ENCODE measurements around the gene GRK2.

GRK2 gene

DNA sequence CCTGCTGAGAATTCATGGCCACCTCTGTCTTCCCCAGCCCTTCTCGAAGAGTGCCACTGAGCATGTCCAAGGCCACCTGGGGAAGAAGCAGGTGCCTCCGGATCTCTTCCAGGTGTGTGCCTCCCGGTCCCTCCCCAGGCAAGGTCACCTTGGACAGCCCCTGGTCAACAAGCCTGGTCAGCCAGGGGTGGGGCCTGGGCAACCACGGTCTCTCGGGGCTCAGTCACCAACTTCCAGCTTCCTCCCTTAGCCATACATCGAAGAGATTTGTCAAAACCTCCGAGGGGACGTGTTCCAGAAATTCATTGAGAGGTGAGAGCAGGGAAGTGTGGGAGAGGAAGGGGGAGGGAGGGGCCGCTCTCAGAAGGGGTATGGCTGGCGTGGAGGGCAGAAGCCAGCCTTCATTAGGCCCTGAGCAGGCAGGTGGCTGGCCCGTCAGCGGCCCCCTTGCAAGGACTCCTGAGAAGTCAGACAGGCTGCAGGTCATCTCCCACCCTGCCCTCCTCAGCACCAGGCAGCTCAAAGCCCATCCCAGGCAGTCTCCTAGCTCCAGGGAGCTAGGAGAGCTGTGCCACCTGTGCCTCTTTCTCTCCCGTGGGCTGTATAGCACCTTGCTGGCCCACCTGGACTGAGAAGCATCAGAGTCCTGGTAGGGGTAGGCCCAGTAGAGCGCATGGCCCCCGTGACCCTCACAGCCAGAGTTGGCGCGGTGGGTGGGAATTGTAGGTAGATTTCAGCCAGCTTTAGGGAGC is 13.5 kb downstream of the GRK2 start:
- peak in 3 of 10 donors; percentile 53 to 76 (median 59) for DNase-seq
- intact Hi-C loops (cut with DNase I), result no loop called here

DNA sequence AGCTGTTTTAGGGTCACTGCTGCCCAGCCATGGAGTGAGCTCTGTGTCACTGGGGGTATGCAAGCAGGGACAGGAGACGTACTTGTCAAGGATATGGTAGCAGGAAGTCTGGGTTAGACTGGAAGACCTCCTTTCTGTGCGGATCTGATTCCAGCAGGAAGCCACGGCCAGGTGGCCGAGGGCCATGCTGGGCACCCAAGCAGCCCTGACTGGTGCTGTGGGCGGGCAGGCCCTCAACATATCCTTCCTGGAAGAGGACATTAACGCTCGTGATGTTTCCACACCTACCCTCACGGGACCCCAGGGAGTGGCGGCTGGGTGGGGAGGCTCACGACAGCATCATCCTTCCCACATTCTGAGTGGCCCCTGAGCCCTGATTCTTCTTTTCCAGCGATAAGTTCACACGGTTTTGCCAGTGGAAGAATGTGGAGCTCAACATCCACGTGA is 14.1 kb downstream of the GRK2 start:
- DNase-seq, result peak in 3 of 10 donors; percentile 44 to 53 (median 49)
- intact Hi-C loops (cut with DNase I), result no loop called here

DNA sequence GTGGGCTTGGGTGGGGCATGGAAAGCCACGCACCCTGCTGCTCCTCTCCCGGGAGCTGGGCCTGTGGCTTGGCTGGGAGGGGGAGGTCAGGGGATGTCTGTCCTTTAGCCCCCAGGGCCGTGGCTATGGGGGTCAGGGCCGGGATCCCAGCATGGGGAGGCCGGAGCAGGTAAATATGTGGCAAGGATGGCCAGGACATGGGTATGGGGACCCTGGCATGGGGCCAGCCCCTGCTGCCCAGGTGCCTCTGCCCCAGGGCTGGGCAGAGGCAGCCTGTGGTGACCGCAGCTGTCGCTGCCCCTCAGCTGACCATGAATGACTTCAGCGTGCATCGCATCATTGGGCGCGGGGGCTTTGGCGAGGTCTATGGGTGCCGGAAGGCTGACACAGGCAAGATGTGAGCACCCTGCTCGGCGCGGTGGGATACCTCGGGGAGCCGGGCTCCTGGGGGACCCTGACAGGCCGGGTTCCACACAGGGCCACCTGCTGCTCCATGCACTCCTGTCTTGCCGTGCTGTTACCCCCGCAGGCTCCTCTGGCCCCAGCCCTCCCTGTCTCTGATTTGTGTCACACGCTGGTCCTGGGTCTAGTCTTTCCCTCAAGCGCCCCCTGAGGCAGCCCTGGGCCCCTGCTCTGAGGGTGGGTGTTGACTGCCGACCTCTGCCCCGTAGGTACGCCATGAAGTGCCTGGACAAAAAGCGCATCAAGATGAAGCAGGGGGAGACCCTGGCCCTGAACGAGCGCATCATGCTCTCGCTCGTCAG is 14.7 kb downstream of the GRK2 start:
- intact Hi-C loops (cut with DNase I), result no loop called here
- peak in 3 of 10 donors; percentile 59 to 82 (median 80) for DNase-seq

DNA sequence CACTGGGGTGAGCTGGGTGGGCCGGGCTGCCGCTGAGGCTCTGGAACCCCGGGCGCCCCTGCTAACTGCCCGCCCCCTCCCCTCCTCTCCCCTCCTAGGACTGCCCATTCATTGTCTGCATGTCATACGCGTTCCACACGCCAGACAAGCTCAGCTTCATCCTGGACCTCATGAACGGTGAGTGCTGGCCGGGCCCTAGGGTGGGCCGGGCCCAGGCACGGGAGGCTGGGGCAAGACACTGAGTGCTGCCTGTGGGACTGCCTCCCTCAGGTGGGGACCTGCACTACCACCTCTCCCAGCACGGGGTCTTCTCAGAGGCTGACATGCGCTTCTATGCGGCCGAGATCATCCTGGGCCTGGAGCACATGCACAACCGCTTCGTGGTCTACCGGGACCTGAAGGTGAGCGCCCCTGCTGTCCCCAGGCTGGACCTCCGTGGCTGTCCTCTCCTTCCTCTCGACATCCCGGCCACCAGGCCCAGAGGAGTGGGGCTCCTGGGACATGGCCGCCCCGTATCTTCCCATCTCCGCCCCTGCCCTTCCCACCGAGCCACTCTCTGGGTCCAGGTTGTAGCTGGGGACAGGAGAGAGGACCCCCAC is 15.4 kb downstream of the GRK2 start:
- intact Hi-C loops (cut with DNase I), result no loop called here
- DNase-seq, result peak in 4 of 10 donors; percentile 13 to 68 (median 62)

DNA sequence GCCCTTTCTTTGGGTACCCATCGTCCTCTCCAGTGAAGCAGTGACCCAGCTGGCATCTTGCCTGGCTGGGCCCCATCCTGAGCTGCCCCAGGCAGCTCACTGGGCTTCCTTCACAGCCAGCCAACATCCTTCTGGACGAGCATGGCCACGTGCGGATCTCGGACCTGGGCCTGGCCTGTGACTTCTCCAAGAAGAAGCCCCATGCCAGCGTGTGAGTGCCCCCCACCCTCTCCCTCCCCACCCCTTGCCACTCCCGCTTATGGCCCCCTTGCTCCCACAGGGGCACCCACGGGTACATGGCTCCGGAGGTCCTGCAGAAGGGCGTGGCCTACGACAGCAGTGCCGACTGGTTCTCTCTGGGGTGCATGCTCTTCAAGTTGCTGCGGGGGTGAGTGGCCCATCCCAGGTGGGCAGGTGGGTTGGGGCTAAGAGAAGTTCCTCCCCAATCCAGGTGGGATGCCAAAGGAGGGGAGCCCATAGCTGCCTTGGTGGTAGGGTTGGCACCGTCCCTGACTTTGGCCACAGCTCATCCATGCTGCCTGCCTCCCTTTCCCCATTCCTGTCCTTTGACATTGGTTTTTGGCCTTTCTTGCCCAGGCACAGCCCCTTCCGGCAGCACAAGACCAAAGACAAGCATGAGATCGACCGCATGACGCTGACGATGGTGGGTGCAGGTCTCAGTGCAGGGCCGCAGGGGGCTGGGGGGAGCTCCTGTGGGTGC is 16.0 kb downstream of the GRK2 start:
- peak in 3 of 10 donors; percentile 32 to 79 (median 40) for DNase-seq
- intact Hi-C loops (cut with DNase I), result no loop called here

DNA sequence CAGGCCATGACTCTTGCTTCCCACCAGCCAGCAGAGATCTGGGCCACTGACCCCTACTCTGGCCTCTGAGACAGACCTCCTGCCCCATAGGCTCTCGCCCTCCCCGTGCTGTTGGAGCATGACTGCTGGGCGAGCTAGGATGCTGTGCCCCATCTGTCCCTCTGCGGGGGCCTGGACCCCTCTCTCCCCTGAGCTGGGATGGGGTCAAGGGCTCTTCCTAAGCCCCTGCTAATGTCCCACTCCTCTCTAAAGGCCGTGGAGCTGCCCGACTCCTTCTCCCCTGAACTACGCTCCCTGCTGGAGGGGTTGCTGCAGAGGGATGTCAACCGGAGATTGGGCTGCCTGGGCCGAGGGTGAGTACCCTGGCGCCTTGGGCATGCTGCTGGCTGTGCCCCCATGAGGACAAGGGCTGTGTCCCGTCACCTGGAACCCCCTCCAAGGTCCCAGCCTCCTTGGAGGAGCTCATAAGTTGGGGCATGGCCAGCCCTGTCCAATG is 16.7 kb downstream of the GRK2 start:
- intact Hi-C loops (cut with DNase I), result no loop called here
- peak in 3 of 10 donors; percentile 32 to 82 (median 69) for DNase-seq

DNA sequence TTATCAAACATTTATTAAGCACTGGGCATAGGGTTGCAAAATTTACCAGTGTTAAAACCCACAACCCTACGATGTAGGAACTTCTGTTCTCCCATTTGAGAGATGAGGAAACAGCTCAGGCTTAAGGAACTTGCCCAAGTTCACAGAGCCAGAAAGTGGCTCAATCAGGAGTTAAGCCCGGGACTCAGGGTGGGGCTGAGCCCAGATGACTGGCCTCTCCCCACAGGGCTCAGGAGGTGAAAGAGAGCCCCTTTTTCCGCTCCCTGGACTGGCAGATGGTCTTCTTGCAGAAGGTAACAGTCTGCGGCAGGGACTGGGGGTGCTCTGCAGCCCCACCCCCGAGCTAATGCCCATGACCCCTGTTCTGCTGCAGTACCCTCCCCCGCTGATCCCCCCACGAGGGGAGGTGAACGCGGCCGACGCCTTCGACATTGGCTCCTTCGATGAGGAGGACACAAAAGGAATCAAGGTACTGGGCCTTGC is 17.2 kb downstream of the GRK2 start:
- peak in 3 of 10 donors; percentile 4 to 71 (median 47) for DNase-seq
- intact Hi-C loops (cut with DNase I), result no loop called here

DNA sequence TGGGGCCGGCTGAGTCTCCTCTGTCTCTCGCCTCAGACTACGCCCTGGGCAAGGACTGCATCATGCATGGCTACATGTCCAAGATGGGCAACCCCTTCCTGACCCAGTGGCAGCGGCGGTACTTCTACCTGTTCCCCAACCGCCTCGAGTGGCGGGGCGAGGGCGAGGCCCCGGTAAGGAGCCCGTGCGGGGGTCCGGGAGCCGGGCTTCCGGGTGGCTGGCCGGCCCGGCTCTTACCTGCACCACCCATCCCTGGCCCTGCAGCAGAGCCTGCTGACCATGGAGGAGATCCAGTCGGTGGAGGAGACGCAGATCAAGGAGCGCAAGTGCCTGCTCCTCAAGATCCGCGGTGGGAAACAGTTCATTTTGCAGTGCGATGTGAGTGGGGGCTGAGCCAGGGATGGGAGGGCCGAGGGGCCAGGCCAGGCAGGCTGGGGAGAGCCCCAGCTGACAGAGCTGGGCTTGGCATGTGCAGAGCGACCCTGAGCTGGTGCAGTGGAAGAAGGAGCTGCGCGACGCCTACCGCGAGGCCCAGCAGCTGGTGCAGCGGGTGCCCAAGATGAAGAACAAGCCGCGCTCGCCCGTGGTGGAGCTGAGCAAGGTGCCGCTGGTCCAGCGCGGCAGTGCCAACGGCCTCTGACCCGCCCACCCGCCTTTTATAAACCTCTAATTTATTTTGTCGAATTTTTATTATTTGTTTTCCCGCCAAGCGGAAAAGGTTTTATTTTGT is 18.7 kb downstream of the GRK2 start:
- intact Hi-C loops (cut with DNase I), result no loop called here
- peak in 4 of 10 donors; percentile 5 to 85 (median 62) for DNase-seq

DNA sequence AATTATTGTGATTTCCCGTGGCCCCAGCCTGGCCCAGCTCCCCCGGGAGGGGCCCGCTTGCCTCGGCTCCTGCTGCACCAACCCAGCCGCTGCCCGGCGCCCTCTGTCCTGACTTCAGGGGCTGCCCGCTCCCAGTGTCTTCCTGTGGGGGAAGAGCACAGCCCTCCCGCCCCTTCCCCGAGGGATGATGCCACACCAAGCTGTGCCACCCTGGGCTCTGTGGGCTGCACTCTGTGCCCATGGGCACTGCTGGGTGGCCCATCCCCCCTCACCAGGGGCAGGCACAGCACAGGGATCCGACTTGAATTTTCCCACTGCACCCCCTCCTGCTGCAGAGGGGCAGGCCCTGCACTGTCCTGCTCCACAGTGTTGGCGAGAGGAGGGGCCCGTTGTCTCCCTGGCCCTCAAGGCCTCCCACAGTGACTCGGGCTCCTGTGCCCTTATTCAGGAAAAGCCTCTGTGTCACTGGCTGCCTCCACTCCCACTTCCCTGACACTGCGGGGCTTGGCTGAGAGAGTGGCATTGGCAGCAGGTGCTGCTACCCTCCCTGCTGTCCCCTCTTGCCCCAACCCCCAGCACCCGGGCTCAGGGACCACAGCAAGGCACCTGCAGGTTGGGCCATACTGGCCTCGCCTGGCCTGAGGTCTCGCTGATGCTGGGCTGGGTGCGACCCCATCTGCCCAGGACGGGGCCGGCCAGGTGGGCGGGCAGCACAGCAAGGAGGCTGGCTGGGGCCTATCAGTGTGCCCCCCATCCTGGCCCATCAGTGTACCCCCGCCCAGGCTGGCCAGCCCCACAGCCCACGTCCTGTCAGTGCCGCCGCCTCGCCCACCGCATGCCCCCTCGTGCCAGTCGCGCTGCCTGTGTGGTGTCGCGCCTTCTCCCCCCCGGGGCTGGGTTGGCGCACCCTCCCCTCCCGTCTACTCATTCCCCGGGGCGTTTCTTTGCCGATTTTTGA is 19.5 kb downstream of the GRK2 start:
- peak in 3 of 10 donors; percentile 5 to 83 (median 65) for DNase-seq
- intact Hi-C loops (cut with DNase I), result no loop called here

DNA sequence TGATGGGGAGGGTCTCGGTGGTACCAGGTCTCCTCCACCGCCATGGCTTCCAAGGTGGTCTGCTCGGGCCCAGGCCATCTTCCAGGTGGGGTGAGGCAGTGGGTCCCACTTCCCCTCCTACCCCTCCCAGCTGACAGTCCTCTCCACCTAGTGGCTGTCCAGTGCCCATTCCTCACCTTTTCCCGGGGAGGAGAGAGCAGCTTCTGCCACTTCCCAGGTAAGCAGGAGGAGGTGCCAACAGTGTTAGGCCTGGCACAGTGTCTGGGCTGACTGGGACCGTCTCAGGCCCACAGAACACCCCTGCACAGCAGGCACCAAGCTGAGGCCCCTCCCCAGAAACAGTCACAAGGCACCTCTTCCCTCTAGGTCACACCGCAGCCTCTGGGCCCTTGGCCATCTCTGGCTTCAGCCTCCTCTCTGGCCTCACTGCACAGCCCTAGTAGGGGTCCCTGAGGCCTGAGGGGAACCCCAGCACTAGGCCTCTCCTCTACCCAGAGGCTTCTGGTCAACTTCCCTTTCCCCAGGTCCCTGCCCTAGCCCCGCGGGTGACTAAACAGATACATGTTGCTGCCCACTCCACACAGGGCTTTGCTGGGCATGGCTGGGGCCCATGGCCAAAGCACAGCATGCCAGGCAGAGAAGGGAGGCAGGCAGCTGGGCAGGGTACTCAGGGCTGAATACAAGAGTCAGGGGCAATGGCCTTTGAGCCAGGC is 20.5 kb downstream of the GRK2 start:
- intact Hi-C loops (cut with DNase I), result no loop called here
- DNase-seq, result peak in 2 of 10 donors; percentile 65 to 86

DNA sequence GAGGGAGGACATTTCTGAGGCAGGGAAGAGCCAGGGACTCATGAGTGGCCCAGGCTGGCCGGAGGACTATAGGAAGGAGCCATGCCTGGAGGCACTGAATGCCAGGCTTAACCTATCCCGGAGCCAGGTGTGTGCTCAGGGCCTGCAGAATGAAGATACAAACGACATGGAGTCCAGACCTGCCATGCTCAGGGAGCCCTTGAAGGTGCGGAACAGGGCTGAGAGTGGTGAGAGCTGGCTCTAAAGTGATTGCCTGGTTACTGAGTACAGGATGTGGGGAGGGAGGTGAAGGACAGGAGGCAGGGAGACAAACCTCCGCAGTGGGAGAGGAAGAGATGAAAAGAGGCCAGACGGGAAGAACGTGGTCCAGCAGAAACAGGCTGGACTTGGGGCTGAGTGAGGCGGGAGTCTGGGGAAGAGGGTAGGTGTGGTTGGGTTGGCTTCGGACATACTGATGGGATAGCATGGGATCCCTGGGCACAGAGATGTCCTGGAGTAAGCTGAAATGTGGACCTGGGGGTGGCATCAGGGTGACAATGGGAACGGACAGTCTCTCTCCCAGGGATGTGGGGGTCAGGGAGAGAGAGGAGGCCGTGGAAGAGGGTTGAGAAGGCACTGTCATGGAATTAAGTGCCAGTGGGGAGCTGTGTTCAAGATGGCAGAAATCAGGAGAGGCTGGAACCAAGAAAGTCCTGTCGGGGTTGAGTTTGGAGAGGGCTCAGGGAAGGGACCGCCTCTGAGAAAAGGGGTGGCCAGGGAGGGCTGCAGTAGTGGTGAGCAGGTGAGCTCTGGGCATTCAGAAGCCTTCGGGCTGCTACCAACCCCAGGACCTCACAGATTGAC is 21.3 kb downstream of the GRK2 start:
- DNase-seq, result peak in 2 of 10 donors; percentile 25 to 65
- intact Hi-C loops (cut with DNase I), result loop anchor here (2.0 kb wide), 1 partner anchor 15 kb away; the partner anchor contains the start of gene SSH3

DNA sequence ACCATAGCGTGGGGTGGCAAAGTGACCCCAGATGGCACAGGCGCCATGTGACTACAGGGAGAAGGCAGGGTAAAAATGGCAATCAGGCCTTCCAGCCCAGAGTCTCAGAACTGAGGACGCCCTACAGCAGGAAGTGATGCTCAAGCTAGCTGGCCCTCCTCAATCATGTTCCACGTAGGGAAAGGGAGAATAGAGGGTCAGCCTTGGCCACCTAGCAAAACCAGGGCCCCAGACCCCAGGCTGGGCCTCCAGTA is 21.9 kb downstream of the GRK2 start:
- intact Hi-C loops (cut with DNase I), result loop anchor here (2.0 kb wide), 1 partner anchor 15 kb away; the partner anchor contains the start of gene SSH3

DNA sequence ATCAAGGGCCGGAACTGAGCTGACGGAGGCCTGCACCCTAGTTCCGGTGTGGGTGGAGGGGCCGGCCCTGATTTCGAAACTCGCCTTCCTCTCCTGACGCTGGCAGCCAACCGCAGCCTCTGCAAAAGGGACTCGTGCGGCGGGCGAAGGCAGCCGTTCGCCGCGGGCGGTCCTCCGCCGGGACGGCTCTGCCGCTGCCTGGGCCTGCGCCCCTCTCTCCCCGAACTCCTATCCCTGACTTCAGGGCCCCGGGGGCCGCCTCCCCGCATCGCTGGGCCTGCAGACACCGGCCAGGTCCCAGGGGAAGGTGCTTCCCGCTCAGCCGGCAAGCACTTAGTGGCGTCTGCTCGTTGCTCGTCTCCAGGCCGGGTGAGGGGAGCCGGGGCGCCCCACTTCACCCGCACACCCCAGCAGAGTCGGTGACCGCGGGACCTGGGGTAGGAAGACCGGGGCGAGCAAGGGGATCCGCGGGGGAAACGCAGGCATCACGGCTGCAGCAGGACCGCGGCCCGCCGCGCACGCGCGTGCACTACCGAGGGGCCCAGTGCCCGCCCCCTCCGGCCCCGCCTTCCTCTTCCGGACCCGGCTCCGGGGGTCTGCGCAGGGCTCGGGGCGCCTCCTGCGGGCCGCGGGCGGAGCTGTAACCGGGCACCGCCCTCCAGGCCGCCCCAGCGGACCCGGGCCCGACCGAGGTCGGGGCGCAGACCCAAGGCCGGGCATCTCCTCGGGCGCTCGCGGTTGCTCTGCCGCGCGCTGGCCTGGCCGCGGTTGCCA is 22.4 kb downstream of the GRK2 start:
- peak; percentile 68 to 97 (median 82) for DNase-seq
- intact Hi-C loops (cut with DNase I), result loop anchor here (2.0 kb wide), 1 partner anchor 14 kb away; the partner anchor contains the start of gene SSH3

More for the DNA sequence above, 21.9 kb downstream of the GRK2 start:
- peak in 1 of 10 donors; percentile 68 for DNase-seq

DNA sequence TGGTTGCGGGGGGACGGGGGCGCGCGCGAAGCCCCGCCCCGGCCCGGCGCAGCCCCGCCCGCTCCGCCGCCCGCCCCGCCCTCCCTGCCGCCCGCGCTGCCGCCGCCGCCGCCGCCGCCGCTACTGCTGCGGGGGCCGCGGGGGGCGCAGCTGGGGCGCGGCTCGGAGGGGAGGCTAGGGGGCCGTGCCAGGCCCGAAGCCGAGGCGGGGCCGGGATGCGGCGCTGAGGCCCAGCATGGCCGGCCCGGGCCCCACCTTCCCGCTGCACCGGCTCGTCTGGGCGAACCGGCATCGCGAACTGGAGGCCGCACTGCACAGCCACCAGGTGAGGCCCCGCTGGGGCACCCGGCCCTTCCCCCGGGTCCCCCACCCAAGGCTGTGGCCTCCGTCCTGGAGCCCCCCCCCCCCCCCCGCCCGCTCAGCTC is 23.0 kb downstream of the GRK2 start, which contains the start of gene ANKRD13D:
Gene ANKRD13D, plus strand, starts transcription at position 78 of the 425 bp plus-strand sequence. Its CDS starts 158 bp downstream, at position 236.
- intact Hi-C loops (cut with DNase I), result loop anchor here (2.0 kb wide), 1 partner anchor 14 kb away; the partner anchor contains the start of gene SSH3
- DNase-seq, result peak in 1 of 10 donors; percentile 78

DNA sequence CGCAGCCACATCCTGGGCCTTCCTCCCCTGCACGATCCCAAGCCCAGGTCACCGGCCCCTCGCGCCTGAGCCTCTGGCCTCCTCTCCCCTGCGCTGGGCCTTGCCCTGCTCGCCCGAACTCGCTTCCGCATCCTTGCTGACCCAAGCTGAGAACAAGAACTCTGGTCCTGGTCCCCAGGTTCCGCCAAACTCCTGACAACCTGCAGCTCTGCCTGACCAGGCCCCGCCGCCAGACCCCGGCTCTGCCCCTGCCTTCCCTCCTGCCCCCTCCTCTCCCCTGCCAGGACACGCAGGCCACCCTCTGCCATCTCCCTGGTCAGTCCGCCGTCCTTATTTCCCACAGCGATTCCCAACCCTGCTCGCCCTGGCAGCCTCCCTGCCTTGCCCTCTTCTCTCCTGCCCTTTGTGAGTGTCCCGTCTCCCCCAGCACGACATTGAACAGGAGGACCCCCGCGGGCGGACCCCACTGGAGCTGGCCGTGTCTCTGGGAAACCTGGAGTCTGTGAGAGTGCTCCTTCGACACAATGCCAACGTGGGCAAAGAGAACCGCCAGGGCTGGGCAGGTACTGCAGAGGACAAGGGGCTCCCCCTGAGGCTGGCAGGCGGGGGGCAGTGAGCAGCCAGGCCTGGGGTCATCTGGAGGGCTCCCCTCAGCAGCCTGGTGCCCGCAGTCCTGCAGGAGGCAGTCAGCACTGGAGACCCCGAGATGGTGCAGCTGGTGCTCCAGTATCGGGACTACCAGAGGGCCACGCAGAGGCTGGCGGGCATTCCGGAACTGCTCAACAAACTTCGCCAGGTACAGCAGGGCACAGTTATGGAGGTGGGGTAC is 23.6 kb downstream of the GRK2 start:
- peak in 2 of 10 donors; percentile 81 to 84 for DNase-seq
- intact Hi-C loops (cut with DNase I), result loop anchor here (2.0 kb wide), 1 partner anchor 13 kb away; the partner anchor contains the start of gene SSH3

Data from posterior cingulate gyrus (tissue), 11 donors.